Esophagus muscularis mucosa (tissue), 4 donors: ENCODE results near the gene KLHL12. TPM values are rescaled to one million over a fixed set of nuclear protein-coding genes. Genes with fewer than 3 reads are reported as not detected.

Experiments used
- DNase-seq: peaks from one replicate; pipeline ENCODE4 v3.0.0-alpha.2; 2017; ENCODE audit errors: extremely low spot score
- H3K27ac ChIP-seq, 4 donors: fragments of 200-600 bp; sonication (generic); replicated peaks in 1 of 4; 1 replicate in 3 of 4; 2 replicates in 1 of 4; pipeline ENCODE4 v1.5.1; 2016 to 2019; ENCODE audit warnings: mild to moderate bottlenecking in 1 of 4
- H3K27me3 ChIP-seq, 4 donors: fragments of 200-600 bp; sonication (generic); one replicate each; pipeline versions ENCODE4 v1.5.1 to v1.6.0; 2016 to 2019
- H3K36me3 ChIP-seq, 4 donors: fragments of 200-600 bp; sonication (generic); one replicate each; pipeline ENCODE4 v1.5.1; 2016 to 2019
- H3K4me1 ChIP-seq, 4 donors: fragments of 200-600 bp; sonication (generic); one replicate each; pipeline ENCODE4 v1.5.1; 2016 to 2019
- H3K4me3 ChIP-seq, 4 donors: fragments of 200-600 bp; sonication (generic); 1 replicate in 2 of 4; 2 replicates in 2 of 4; pipeline ENCODE4 v1.5.1; 2016 to 2019; ENCODE audit warnings: mild to moderate bottlenecking in 4 of 4, moderate library complexity in 1 of 4
- H3K9me3 ChIP-seq, 4 donors: fragments of 200-600 bp; sonication (generic); 1 replicate in 3 of 4; 2 replicates in 1 of 4; pipeline ENCODE4 v1.5.1; 2016 to 2019
- CTCF ChIP-seq, 3 experiments: fragments of 200-600 bp in 2 of 3; fragments of 450-650 bp in 1 of 3; sonication (generic) in 2 of 3; IDR thresholded peaks; one replicate each; pipeline ENCODE4 v1.5.1; 2017 to 2019; ENCODE audit warnings: antibody characterized with exemption in 3 of 3, mild to moderate bottlenecking in 2 of 3, moderate library complexity in 1 of 3
- EP300 ChIP-seq: sonication (generic); formaldehyde crosslinking; IDR thresholded peaks from one replicate; pipeline ENCODE4 v1.6.1; 2017; ENCODE audit warnings: antibody characterized with exemption
- POLR2A ChIP-seq: fragments of 450-650 bp; IDR thresholded peaks from one replicate; pipeline ENCODE4 v1.6.1; 2017; ENCODE audit warnings: antibody characterized with exemption, moderate library complexity, mild to moderate bottlenecking, low read depth
- POLR2AphosphoS5 ChIP-seq, 2 donors: sonication (generic); formaldehyde crosslinking; IDR thresholded peaks; one replicate each; pipeline ENCODE4 v1.6.1; 2017; ENCODE audit warnings: antibody characterized with exemption in 2 of 2
- WGBS: methylation state at CpG from one replicate; pipeline ENCODE4 v1.1.5; 2018; 5-methylcytosine and 5-hydroxymethylcytosine counted together
- intact Hi-C: fragments of 100-400 bp; cut with DNase I; formaldehyde crosslinking; loops from one replicate; pipeline ENCODE4 v1.15.1; 2023
- total RNA-seq, 4 donors: library from RNA; depleted of rRNA; stranded (reverse); fragments of >200 nt; gene quantifications; one replicate each; pipeline versions ENCODE4 v1.1.0 to v1.2.1, GENCODE V29; 2016

KLHL12 gene
- total RNA-seq, 4 donors from 2014 or later, result 16.7 to 22.4 (median 19.3) TPM

DNA sequence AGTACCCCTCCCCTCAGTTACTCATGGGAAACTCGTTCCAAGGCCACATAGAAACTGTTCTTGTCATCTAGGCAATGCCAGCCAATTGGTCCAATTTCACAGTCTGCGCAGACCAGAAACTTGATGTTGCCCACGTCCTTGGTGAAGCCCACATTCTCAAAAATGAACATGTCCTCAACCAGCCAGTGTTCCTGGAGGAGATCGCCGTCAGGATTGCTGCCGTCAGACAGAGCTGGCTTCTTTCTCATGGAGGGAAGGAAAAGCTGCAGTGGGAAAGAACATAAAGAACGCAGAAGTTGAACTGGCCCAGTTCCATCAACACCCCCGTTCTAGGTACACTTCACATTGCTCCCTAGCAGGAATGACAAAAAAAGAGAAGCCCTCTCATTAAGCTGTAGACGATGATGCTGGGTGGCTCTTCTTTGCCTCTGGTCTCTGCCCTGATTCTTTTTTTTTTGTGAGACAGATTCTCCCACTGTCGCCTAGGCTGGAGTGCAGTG lies 46.0 kb downstream of the KLHL12 start:
- no peak for DNase-seq
- Histone ChIP-seq H3K27me3 (no peaks in the 10 kb centered on the region), H3K4me1 (peaks cover 0 to 3% (median 0%) of the 10 kb centered on the region in 4 donors), H3K4me3 (no peak overlapping the region), H3K9me3 (no peaks in the 10 kb centered on the region), H3K36me3 (peaks cover 11 to 32% (median 22%) of the 10 kb centered on the region in 4 donors), H3K27ac (no peak overlapping the region)
- 92% methylated on average over 10 of the region's 10 CpGs for WGBS
- TF ChIP-seq POLR2AphosphoS5 (IDR thresholded peaks at IDR 0.05) (no peak), POLR2A (no peak), EP300 (no peak), CTCF (IDR thresholded peaks at IDR 0.05) (no peak)
- intact Hi-C loops, result no loop called here

DNA sequence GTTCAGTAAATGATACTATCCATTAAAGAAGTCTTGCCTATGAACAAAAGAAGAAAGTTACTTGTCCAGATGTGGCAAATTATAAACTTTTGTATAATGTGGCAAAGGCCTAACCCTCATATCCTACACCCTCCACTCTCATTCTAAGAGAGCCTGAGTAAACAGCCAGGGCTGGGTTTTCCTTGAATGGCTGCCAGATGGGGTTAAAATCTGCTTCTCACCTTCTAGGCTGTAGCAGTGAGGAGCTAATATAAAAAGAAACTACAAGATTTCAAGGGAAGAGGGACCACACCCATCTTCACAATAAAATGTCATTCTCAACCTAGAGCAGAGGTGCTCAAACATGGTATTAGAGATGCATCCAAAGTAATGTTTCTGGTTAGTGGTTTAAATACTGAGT lies 47.0 kb downstream of the KLHL12 start:
- intact Hi-C loops, result no loop called here
- H3K36me3 ChIP-seq, result peaks cover 11 to 32% (median 22%) of the 10 kb centered on the region in 4 donors
- DNase-seq, result no peak
- no peak overlapping the region for H3K4me3 ChIP-seq
- no peak overlapping the region for H3K27ac ChIP-seq
- no peaks in the 10 kb centered on the region for H3K27me3 ChIP-seq
- H3K9me3 ChIP-seq, result no peaks in the 10 kb centered on the region
- no peaks in the 10 kb centered on the region for H3K4me1 ChIP-seq
- TF ChIP-seq CTCF (IDR thresholded peaks at IDR 0.05), result no peak
- no peak for TF ChIP-seq POLR2A
- no peak for TF ChIP-seq EP300
- TF ChIP-seq POLR2AphosphoS5 (IDR thresholded peaks at IDR 0.05), result no peak

GRCh38 chr1:202879128-202879527 lies 47.9 kb downstream of the KLHL12 start:
- H3K4me1 ChIP-seq, result no peaks in the 10 kb centered on the region
- intact Hi-C loops, result no loop called here
- TF ChIP-seq POLR2A (no peak), EP300 (no peak), CTCF (IDR thresholded peaks at IDR 0.05) (no peak), POLR2AphosphoS5 (IDR thresholded peaks at IDR 0.05) (no peak)
- H3K4me3 ChIP-seq, result no peak overlapping the region
- H3K36me3 ChIP-seq, result peaks cover 11 to 32% (median 22%) of the 10 kb centered on the region in 4 donors
- H3K9me3 ChIP-seq, result no peaks in the 10 kb centered on the region
- 100% methylated on average over 1 of the region's 1 CpG for WGBS
- H3K27me3 ChIP-seq, result no peaks in the 10 kb centered on the region
- no peak for DNase-seq
- no peak overlapping the region for H3K27ac ChIP-seq

DNA sequence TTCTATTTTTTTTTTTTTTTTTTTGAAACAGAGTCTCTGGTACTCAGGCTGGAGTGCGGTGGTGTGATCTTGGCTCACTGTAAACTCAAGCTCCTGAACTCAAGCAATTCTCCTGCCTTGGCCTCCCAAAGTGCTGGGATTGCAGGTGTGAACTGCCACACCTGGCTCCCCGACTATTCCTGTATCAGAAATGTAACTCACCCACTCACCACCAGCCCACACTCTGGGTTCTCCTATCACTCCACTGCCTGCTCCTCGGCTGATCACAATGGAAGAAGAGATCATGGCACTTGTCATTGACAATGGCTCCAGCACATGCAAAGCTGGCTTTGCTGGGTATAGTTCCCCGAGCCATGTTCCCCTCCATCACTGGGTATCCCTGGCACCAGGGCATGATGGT lies 54.0 kb downstream of the KLHL12 start:
- Histone ChIP-seq H3K9me3 (no peaks in the 10 kb centered on the region), H3K27me3 (no peaks in the 10 kb centered on the region), H3K4me3 (no peak overlapping the region), H3K36me3 (no peaks in the 10 kb centered on the region), H3K27ac (no peak overlapping the region), H3K4me1 (no peaks in the 10 kb centered on the region)
- 90% methylated on average over 4 of the region's 4 CpGs for WGBS
- DNase-seq, result no peak
- intact Hi-C loops, result no loop called here
- TF ChIP-seq EP300 (no peak), POLR2A (no peak), CTCF (IDR thresholded peaks at IDR 0.05) (no peak), POLR2AphosphoS5 (IDR thresholded peaks at IDR 0.05) (no peak)

GRCh38 chr1:202871367-202871766 lies 55.7 kb downstream of the KLHL12 start:
- Histone ChIP-seq H3K4me1 (no peaks in the 10 kb centered on the region), H3K27me3 (no peaks in the 10 kb centered on the region), H3K36me3 (no peaks in the 10 kb centered on the region), H3K27ac (no peak overlapping the region), H3K4me3 (no peak overlapping the region), H3K9me3 (no peaks in the 10 kb centered on the region)
- no peak for DNase-seq
- TF ChIP-seq EP300 (no peak), POLR2AphosphoS5 (IDR thresholded peaks at IDR 0.05) (no peak), POLR2A (no peak), CTCF (IDR thresholded peaks at IDR 0.05) (no peak)
- intact Hi-C loops, result no loop called here
- 85% methylated on average over 4 of the region's 4 CpGs for WGBS
